ENCODE measurements around the gene RIBC1. TPM values are rescaled to one million over a fixed set of nuclear protein-coding genes. Genes with fewer than 3 reads are reported as not detected.
"Not testable (repeated sequence)": the region's sequence is repeated elsewhere in the genome, so short reads cannot be mapped to it uniquely, and the experiment has no call there.

Gene RIBC1
- total and polyA plus RNA-seq, 10 of the 15 experiments (the other 5 are each of a cell fraction or from before 2014, with no cell fraction given) = 0.22 to 1.0 (median 0.54) TPM

- H3K4me1 ChIP-seq (ENCODE audit: control insufficient read depth, insufficient read depth, low read length) = no peaks in the 10 kb centered on the region
- no peak overlapping the region for H3K9ac ChIP-seq (ENCODE audit: control insufficient read depth, insufficient read depth, low read length)
- BruUV-seq (replicated peaks) = no TSS peak
- H3K4me3 ChIP-seq = no peak overlapping the region
- H3K4me2 ChIP-seq (ENCODE audit: control insufficient read depth, insufficient read depth) = no peak overlapping the region
- no peak overlapping the region for H3K27ac ChIP-seq (ENCODE audit: control insufficient read depth, insufficient read depth)
- in situ Hi-C loops (cut with MboI) = no loop called here
- 92% methylated on average over 2 of the region's 2 CpGs for WGBS (ENCODE audit: insufficient coverage, insufficient replicate concordance, low lambda C conversion rate, missing lambda C conversion rate)
- ChIA-PET POLR2A (interaction anchor here (1.4 kb wide), 1 partner anchor 14 kb away, joined by 3 read pairs; no protein-coding TSS in a partner anchor), CTCF (no interaction called here), SMC1A (ENCODE audit: uncharacterized antibody, unreplicated experiment) (interaction anchor here (0.5 to 2.5 kb wide), 3 partner anchors 10 to 317 kb away, joined by 3 to 8 read pairs (median 3); partner anchors contain the start of genes RIBC1 and SMC1A), RAD21 (ENCODE audit: unreplicated experiment) (no interaction called here)
- peaks cover 8% of the 10 kb centered on the region for H3K79me2 ChIP-seq (ENCODE audit: control insufficient read depth, insufficient read depth, low read length)
- intact Hi-C loops (cut with micrococcal nuclease; ENCODE audit: unreplicated experiment) = no loop called here
- TF ChIP-seq KLF5 (IDR thresholded peaks at IDR 0.05; ENCODE audit: partially characterized antibody) = no peak
- TF ChIP-seq POLR2AphosphoS2 (IDR thresholded peaks at IDR 0.05; ENCODE audit: low read depth, low read length) = no peak
- no peak for TF ChIP-seq ZNF274 (IDR thresholded peaks at IDR 0.05; ENCODE audit: insufficient read depth, insufficient read length)
- no peak for TF ChIP-seq ETV6 (conservative IDR thresholded peaks at IDR 0.05 in 1 of 2, IDR thresholded peaks at IDR 0.05 in 1 of 2; ENCODE audit: borderline replicate concordance in 1 of 2, low read depth in 1 of 2)
- TF ChIP-seq E2F4 (IDR thresholded peaks at IDR 0.05; ENCODE audit: low read depth, low read length) = no peak
- no peak for TF ChIP-seq YY1 (IDR thresholded peaks at IDR 0.05; ENCODE audit: low read depth, low read length)
- no peak for TF ChIP-seq NBN (IDR thresholded peaks at IDR 0.05)
- TF ChIP-seq NR2C1 (IDR thresholded peaks at IDR 0.05) = no peak
- no peak for TF ChIP-seq MAX (IDR thresholded peaks at IDR 0.05; ENCODE audit: low read depth, low read length)
- no peak for TF ChIP-seq ATF7 (IDR thresholded peaks at IDR 0.05; ENCODE audit: low read depth)
- TF ChIP-seq NFIC (IDR thresholded peaks at IDR 0.05; ENCODE audit: low read depth, low read length) = no peak
- no peak for TF ChIP-seq ZSCAN29 (IDR thresholded peaks at IDR 0.05)
- FAIRE-seq (no peak), DNase-seq (ENCODE audit: low read depth, low spot score) (no peak), ATAC-seq (no peak)
- H3K36me3 ChIP-seq (ENCODE audit: control insufficient read depth in 2 of 2, insufficient read depth in 2 of 2, low read length in 1 of 2) = peaks cover 33 to 42% of the 10 kb centered on the region in 2 experiments
- H3K9me3 ChIP-seq (replicated peaks; ENCODE audit: control insufficient read depth, insufficient read depth, low read length) = no peaks in the 10 kb centered on the region
- no peak overlapping the region for H2AFZ ChIP-seq (ENCODE audit: control insufficient read depth, low read depth, low read length)
- H4K20me1 ChIP-seq (ENCODE audit: control insufficient read depth, insufficient read depth) = no peaks in the 10 kb centered on the region
- no peaks in the 10 kb centered on the region for H3K27me3 ChIP-seq (replicated peaks in 1 of 2; ENCODE audit: control insufficient read depth in 2 of 2, insufficient read depth in 2 of 2, low read length in 1 of 2)
Observed at GRCh38 chrX:53412446-53412845, 10.2 kb upstream of the RIBC1 start.

GRCh38 chrX:53420351-53420750, 2.3 kb upstream of the RIBC1 start:
- Histone ChIP-seq H3K79me2 (ENCODE audit: control insufficient read depth, insufficient read depth, low read length) (peaks cover 52% of the 10 kb centered on the region), H3K4me3 (peak overlapping the region; percentile 80; the same call in 1 of the 2 replicates), H3K4me2 (ENCODE audit: control insufficient read depth, insufficient read depth) (peak overlapping the region; percentile 100)
- CTCF ChIA-PET = interaction anchor here (1.5 to 7.5 kb wide), 2 partner anchors 16 to 26 kb away, joined by 4 to 48 read pairs; partner anchors contain the start of gene HSD17B10
- BruUV-seq (replicated peaks); H3K27me3 ChIP-seq (replicated peaks in 1 of 2; ENCODE audit: control insufficient read depth in 2 of 2, insufficient read depth in 2 of 2, low read length in 1 of 2); RAD21 ChIA-PET (ENCODE audit: unreplicated experiment); H3K4me1 ChIP-seq (ENCODE audit: control insufficient read depth, insufficient read depth, low read length); H2AFZ ChIP-seq (ENCODE audit: control insufficient read depth, low read depth, low read length); H3K9me3 ChIP-seq (replicated peaks; ENCODE audit: control insufficient read depth, insufficient read depth, low read length); H3K9ac ChIP-seq (ENCODE audit: control insufficient read depth, insufficient read depth, low read length); H4K20me1 ChIP-seq (ENCODE audit: control insufficient read depth, insufficient read depth); H3K27ac ChIP-seq (ENCODE audit: control insufficient read depth, insufficient read depth); FAIRE-seq; DNase-seq (ENCODE audit: low read depth, low spot score); POLR2A ChIA-PET; in situ Hi-C loops (cut with MboI); ATAC-seq; H3K36me3 ChIP-seq (ENCODE audit: control insufficient read depth in 2 of 2, insufficient read depth in 2 of 2, low read length in 1 of 2): not testable (repeated sequence)
- WGBS (ENCODE audit: insufficient coverage, insufficient replicate concordance, low lambda C conversion rate, missing lambda C conversion rate) = 91% methylated on average over 3 of the region's 3 CpGs
- intact Hi-C loops (cut with micrococcal nuclease; ENCODE audit: unreplicated experiment) = loop anchor here (5.0 kb wide), 1 partner anchor 198 kb away; no protein-coding TSS in a partner anchor
- SMC1A ChIA-PET (ENCODE audit: uncharacterized antibody, unreplicated experiment) = interaction anchor here (0.7 to 0.8 kb wide), 2 partner anchors 103 to 347 kb away, joined by 3 to 4 read pairs; no protein-coding TSS in a partner anchor
